ENCODE data around the gene MLN. TPM values are rescaled to one million over a fixed set of nuclear protein-coding genes. Genes with fewer than 3 reads are reported as not detected.

Gene MLN
- total and polyA plus RNA-seq, 2 of the 4 experiments (the other 2 are of a cell fraction), result not detected

DNA sequence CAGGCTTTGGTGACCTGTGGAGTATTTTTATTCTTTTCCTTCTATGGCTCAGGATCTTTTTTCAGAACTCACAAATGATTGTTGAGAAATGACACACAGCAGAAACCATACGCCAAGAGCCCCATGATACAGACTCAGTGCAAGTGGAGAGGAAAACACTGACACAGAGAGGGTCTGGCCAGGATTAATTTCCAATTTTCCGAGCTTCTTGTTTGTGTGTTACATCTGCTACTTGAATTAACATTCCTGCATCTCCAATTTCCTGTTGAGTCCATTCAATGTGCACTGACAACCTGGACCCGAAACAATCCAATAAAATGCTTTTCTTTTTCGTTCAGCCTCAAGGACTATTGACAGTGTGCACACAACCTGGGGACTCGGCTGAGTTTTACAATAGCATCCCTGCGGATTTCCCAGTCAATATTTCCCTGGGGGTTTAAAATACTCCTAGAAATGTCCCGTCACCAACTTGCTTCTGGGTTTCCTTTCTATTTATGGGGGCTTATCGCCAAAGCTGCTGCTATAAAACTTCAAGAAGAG is 4.9 kb upstream of the MLN start:
- H4K8ac ChIP-seq (ENCODE audit: low read depth in 2 of 2, low read length in 2 of 2), result no peak overlapping the region
- no peak overlapping the region for H3K14ac ChIP-seq (replicated peaks; ENCODE audit: low read depth, low read length)
- H2BK15ac ChIP-seq (ENCODE audit: low read depth, low read length), result no peak overlapping the region
- no peaks in the 10 kb centered on the region for H3K36me3 ChIP-seq (ENCODE audit: control insufficient read depth, insufficient read depth, low read length)
- H3K9ac ChIP-seq (ENCODE audit: low read depth, low read length), result no peak overlapping the region
- no peak overlapping the region for H3K56ac ChIP-seq (ENCODE audit: extremely low read depth, insufficient read depth, low read length)
- ChIA-PET CTCF (no interaction called here), POLR2A (ENCODE audit: unreplicated experiment) (no interaction called here)
- H3K4me2 ChIP-seq (ENCODE audit: low read depth, low read length), result no peak overlapping the region
- no TSS peak for BruUV-seq (replicated peaks)
- peaks cover 3% of the 10 kb centered on the region; the same call in 1 of the 2 replicates for H3K9me1 ChIP-seq (ENCODE audit: insufficient read depth, low read length)
- no peak overlapping the region for H2BK20ac ChIP-seq (ENCODE audit: low read depth, low read length)
- H3K27ac ChIP-seq (ENCODE audit: insufficient read depth, low read length), result no peak overlapping the region
- H3K79me1 ChIP-seq (ENCODE audit: low read depth in 1 of 2, low read length in 2 of 2), result no peaks in the 10 kb centered on the region
- no peaks in the 10 kb centered on the region for H3K4me1 ChIP-seq (ENCODE audit: control insufficient read depth, insufficient read depth, low read length)
- intact Hi-C loops (cut with micrococcal nuclease) (loop anchor here (10.0 kb wide), 1 partner anchor 96 kb away; no protein-coding TSS in a partner anchor), in situ Hi-C loops (cut with MboI; ENCODE audit: low sequenced_read_pairs) (no loop called here), dilution Hi-C loops (cut with HindIII; ENCODE audit: low sequenced_read_pairs, unreplicated experiment) (no loop called here)
- ATAC-seq (ENCODE audit: low read depth) (no peak), DNase-seq (no peak)
- WGBS, 2 experiments (ENCODE audit: extremely low coverage in 2 of 2, insufficient read length in 1 of 2), result 35% methylated on average over 4 of the region's 8 CpGs; no CpG with 5 or more reads in 1 of the 2 experiments
- H2AFZ ChIP-seq (replicated peaks; ENCODE audit: low read length, poor library complexity), result no peak overlapping the region
- no peak for TF ChIP-seq BHLHE40 (IDR thresholded peaks at IDR 0.05; ENCODE audit: low read depth, low read length)
- TF ChIP-seq MAZ (IDR thresholded peaks at IDR 0.05; ENCODE audit: borderline replicate concordance, low read depth, low read length), result no peak
- no peak for TF ChIP-seq RFX5 (IDR thresholded peaks at IDR 0.05; ENCODE audit: low read depth, low read length)
- TF ChIP-seq RAD21 (IDR thresholded peaks at IDR 0.05; ENCODE audit: low read length), result no peak
- TF ChIP-seq RCOR1 (IDR thresholded peaks at IDR 0.05; ENCODE audit: insufficient replicate concordance, low read length), result no peak
- TF ChIP-seq SMC3 (IDR thresholded peaks at IDR 0.05; ENCODE audit: low read depth, low read length), result no peak
- no peak for TF ChIP-seq ELK1 (IDR thresholded peaks at IDR 0.05; ENCODE audit: borderline replicate concordance, low read depth, low read length)
- TF ChIP-seq MXI1 (IDR thresholded peaks at IDR 0.05; ENCODE audit: borderline replicate concordance, low read depth, low read length), result no peak
- TF ChIP-seq MAFK (IDR thresholded peaks at IDR 0.05; ENCODE audit: low read depth, low read length), result no peak
- no peak for TF ChIP-seq CEBPB (IDR thresholded peaks at IDR 0.05; ENCODE audit: low read depth, low read length)
- no peak for TF ChIP-seq USF2 (IDR thresholded peaks at IDR 0.05; ENCODE audit: low read depth, low read length)
- H3K9me3 ChIP-seq (ENCODE audit: control insufficient read depth, insufficient read depth, low read length), result no peaks in the 10 kb centered on the region
- no peak overlapping the region for H2AK9ac ChIP-seq (replicated peaks; ENCODE audit: low read depth, low read length, poor library complexity)
- H2AK5ac ChIP-seq (ENCODE audit: low read depth, low read length), result no peak overlapping the region
- H2BK5ac ChIP-seq (ENCODE audit: low read depth, low read length, poor library complexity, severe bottlenecking), result no peak overlapping the region
- peaks cover 69% of the 10 kb centered on the region for H3K27me3 ChIP-seq (ENCODE audit: control insufficient read depth, insufficient read depth, low read length)
- H3K23ac ChIP-seq (ENCODE audit: low read depth, low read length), result no peak overlapping the region
- no peak overlapping the region for H3K4ac ChIP-seq (ENCODE audit: low read depth, low read length)
- H4K5ac ChIP-seq (ENCODE audit: low read depth, low read length), result no peak overlapping the region
- H3K18ac ChIP-seq (ENCODE audit: low read depth, low read length), result no peak overlapping the region
- H3K4me3 ChIP-seq (ENCODE audit: insufficient read depth, low read depth, low read length), result no peak overlapping the region
- no peak overlapping the region for H4K91ac ChIP-seq (ENCODE audit: insufficient read depth, low read depth, low read length)
- H4K20me1 ChIP-seq (ENCODE audit: insufficient read depth, low read length), result no peaks in the 10 kb centered on the region
- H2BK120ac ChIP-seq (ENCODE audit: low read depth, low read length), result no peak overlapping the region
